GM12874 (cell line): ENCODE measurements around the gene ZNFX1.

Source experiments
- TF ChIP-seq, protein P1 (sequence below): IDR thresholded peaks from 2 replicates; pipeline ENCODE4 v1.5.1; 2011; ENCODE audit warnings: low read depth, mild to moderate bottlenecking, control low read depth, low read length, moderate library complexity; ENCODE audit not compliant: insufficient read depth

The ZNFX1 gene

DNA sequence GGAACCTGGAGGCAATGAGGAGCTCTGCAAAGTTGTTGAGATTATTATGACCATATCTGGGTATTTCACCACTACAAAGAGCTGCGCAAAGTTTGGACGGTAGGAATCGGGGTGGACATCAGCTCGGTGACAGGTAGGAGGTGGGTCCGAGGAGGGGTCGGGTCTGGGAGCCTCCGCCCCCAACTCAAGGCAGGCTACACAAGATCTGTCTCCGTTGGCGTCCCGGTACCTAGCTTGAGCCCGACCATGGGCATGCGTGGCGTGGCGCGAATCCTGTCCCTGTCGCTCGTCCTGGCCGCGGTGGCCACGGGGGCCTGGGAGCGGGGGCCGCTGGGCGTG is 40.2 kb upstream of the ZNFX1 start:
- TF ChIP-seq, protein P1, sequence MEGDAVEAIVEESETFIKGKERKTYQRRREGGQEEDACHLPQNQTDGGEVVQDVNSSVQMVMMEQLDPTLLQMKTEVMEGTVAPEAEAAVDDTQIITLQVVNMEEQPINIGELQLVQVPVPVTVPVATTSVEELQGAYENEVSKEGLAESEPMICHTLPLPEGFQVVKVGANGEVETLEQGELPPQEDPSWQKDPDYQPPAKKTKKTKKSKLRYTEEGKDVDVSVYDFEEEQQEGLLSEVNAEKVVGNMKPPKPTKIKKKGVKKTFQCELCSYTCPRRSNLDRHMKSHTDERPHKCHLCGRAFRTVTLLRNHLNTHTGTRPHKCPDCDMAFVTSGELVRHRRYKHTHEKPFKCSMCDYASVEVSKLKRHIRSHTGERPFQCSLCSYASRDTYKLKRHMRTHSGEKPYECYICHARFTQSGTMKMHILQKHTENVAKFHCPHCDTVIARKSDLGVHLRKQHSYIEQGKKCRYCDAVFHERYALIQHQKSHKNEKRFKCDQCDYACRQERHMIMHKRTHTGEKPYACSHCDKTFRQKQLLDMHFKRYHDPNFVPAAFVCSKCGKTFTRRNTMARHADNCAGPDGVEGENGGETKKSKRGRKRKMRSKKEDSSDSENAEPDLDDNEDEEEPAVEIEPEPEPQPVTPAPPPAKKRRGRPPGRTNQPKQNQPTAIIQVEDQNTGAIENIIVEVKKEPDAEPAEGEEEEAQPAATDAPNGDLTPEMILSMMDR, result no peak

DNA sequence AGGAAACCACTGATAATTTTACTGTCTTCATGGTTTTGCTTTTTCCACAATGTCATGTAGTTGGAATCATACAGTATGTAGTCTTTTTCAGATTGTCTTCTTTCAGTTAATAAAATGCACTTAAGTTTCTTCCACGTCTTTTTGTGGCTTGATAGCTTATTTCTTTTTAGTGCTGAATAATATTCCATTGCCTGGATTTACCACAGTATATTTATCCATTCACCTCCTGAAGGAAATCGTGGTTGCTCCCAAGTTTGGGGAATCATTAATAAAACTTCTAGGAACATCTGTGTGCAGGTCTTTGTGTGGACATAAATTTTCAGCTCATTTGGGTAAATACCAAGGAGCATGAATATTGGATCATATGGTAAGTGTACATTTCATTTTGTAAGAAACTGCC is 38.8 kb upstream of the ZNFX1 start:
- TF ChIP-seq, protein P1, result no peak

- TF ChIP-seq, protein P1, result no peak
Observed at GRCh38 chr20:49315580-49315979, 37.7 kb upstream of the ZNFX1 start.

DNA sequence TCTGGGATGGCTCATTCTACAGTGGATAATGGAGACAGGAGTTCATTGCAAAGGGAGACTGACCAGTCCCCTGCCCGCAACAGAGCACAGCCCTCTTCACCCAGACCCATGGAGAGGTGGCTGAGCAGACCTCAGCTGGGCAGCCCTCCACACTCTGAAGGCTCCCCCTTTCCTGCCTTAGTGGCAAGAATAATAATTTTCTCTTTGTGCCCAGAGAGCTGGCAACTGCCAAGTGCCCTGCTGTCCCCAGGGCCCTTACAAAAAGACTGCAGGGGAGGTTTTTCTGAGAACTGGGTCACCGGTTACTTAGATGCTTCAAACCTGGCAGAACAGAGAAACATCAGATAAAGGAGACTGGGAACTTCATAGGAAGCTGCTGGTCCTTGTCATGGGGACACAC is 35.4 kb upstream of the ZNFX1 start:
- TF ChIP-seq, protein P1, result no peak

DNA sequence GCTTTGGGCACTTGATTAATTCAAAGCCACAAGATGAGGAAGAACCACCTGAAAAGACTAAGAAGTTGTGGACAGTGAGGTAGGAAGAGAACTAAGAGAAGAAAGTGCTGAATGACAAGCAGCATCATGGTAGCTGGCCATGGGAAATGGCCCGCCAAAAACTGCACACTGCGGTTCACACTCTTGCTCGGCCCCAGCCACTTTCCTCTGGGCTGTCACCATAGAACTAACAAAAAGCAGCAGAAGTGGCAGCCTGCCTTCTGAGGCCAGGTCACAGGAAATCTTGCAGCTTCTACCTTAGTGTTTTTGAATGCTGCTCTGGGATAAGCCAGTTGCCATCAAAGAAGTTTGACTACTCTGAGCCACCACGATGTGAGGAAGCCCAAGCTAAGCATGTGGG is 34.8 kb upstream of the ZNFX1 start:
- TF ChIP-seq, protein P1, result no peak

DNA sequence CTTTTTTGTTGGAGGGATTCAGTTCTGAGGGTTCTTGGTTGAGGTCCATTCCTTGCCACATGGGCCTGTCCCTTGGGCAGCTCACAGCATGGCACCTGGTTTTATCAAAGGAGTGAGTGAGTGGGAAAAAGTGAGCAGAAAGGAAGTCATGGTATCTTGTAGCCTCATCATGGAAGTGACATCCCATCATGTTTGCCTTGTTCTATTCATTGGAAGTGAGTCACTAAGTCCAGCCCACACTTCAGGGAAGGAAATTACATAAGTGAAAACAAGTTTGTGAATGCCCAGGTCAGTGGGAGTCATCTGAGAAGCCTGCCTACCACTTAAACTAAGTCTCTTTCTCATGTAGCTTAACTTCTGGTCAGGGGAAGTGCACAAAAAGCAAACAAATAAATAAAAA is 32.8 kb upstream of the ZNFX1 start:
- TF ChIP-seq, protein P1, result no peak

GRCh38 chr20:49308875-49309274 is 31.0 kb upstream of the ZNFX1 start:
- TF ChIP-seq, protein P1, result no peak
